ACC112 (cell line): Measurements from ENCODE around the gene SERINC5.
"Not testable (repeated sequence)": the region's sequence is repeated elsewhere in the genome, so short reads cannot be mapped to it uniquely, and the experiment has no call there.

Source experiments
- H2AFZ ChIP-seq: fragments of 200-600 bp; sonication (generic); one replicate; pipeline ENCODE4 v1.6.0; 2017; ENCODE audit warnings: antibody characterized with exemption, low read length; ENCODE audit not compliant: unreplicated experiment
- H3K27ac ChIP-seq: fragments of 200-600 bp; sonication (generic); 2 replicates; pipeline ENCODE4 v1.5.1; 2014; ENCODE audit warnings: low read depth, mild to moderate bottlenecking, antibody characterized with exemption, low read length, moderate library complexity
- H3K27me3 ChIP-seq: fragments of 200-600 bp; sonication (generic); 2 replicates; pipeline ENCODE4 v1.6.1; 2014; ENCODE audit warnings: mild to moderate bottlenecking, antibody characterized with exemption, low read length, moderate library complexity, mixed read lengths; ENCODE audit not compliant: insufficient read depth
- H3K36me3 ChIP-seq: fragments of 200-600 bp; sonication (generic); 2 replicates; pipeline ENCODE4 v1.6.1; 2016; ENCODE audit warnings: mild to moderate bottlenecking, antibody characterized with exemption, low read length, moderate library complexity, mixed read lengths; ENCODE audit not compliant: insufficient read depth
- H3K4me1 ChIP-seq: fragments of 200-600 bp; sonication (generic); one replicate; pipeline ENCODE4 v1.6.1; 2016; ENCODE audit warnings: low read length, mixed read lengths; ENCODE audit not compliant: insufficient read depth, unreplicated experiment, control insufficient read depth
- H3K4me3 ChIP-seq: fragments of 200-600 bp; sonication (generic); 2 replicates; pipeline ENCODE4 v1.5.1; 2014; ENCODE audit warnings: mild to moderate bottlenecking, low read depth, low read length
- H3K79me2 ChIP-seq: fragments of 200-600 bp; sonication (generic); one replicate; pipeline ENCODE4 v1.6.0; 2016; ENCODE audit warnings: low read length; ENCODE audit not compliant: control insufficient read depth, unreplicated experiment, insufficient read depth

Gene SERINC5

DNA sequence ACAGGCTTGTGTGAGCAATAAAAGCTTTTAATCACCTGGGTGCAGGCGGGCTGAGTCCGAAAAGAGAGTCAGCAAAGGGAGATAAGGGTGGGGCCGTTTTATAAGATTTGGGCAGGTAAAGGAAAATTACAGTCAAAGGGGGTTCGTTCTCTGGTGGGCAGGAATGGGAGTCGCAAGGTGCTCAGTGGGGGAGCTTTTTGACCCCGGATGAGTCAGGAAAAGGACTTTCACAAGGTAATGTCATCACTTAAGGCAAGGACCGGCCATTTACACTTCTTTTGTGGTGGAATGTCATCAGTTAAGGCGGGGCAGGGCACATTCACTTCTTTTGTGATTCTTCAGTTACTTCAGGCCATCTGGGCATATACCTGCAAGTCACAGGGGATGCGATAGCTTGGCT lies 70.3 kb downstream of the SERINC5 start:
- not testable (repeated sequence) for H2AFZ ChIP-seq, H3K79me2 ChIP-seq, H3K4me1 ChIP-seq, H3K27me3 ChIP-seq, H3K27ac ChIP-seq, H3K4me3 ChIP-seq, H3K36me3 ChIP-seq

- H2AFZ ChIP-seq, result no peak overlapping the region
- H3K27me3 ChIP-seq, result no peaks in the 10 kb centered on the region
- no peaks in the 10 kb centered on the region for H3K4me1 ChIP-seq
- no peaks in the 10 kb centered on the region for H3K79me2 ChIP-seq
- H3K27ac ChIP-seq, result no peak overlapping the region
- H3K4me3 ChIP-seq, result no peak overlapping the region
- no peaks in the 10 kb centered on the region for H3K36me3 ChIP-seq
Measured at GRCh38 chr5:80185095-80185494, 70.8 kb downstream of the SERINC5 start.

GRCh38 chr5:80184235-80185023 lies 71.4 kb downstream of the SERINC5 start:
- Histone ChIP-seq H3K27me3 (no peaks in the 10 kb centered on the region), H3K4me3 (no peak overlapping the region), H3K27ac (no peak overlapping the region), H2AFZ (no peak overlapping the region), H3K36me3 (no peaks in the 10 kb centered on the region), H3K4me1 (no peaks in the 10 kb centered on the region), H3K79me2 (no peaks in the 10 kb centered on the region)

- H3K4me3 ChIP-seq, H3K27ac ChIP-seq, H3K79me2 ChIP-seq, H3K27me3 ChIP-seq, H2AFZ ChIP-seq, H3K4me1 ChIP-seq, H3K36me3 ChIP-seq: not testable (repeated sequence)
Measured at GRCh38 chr5:80183728-80184234, 72.1 kb downstream of the SERINC5 start.

DNA sequence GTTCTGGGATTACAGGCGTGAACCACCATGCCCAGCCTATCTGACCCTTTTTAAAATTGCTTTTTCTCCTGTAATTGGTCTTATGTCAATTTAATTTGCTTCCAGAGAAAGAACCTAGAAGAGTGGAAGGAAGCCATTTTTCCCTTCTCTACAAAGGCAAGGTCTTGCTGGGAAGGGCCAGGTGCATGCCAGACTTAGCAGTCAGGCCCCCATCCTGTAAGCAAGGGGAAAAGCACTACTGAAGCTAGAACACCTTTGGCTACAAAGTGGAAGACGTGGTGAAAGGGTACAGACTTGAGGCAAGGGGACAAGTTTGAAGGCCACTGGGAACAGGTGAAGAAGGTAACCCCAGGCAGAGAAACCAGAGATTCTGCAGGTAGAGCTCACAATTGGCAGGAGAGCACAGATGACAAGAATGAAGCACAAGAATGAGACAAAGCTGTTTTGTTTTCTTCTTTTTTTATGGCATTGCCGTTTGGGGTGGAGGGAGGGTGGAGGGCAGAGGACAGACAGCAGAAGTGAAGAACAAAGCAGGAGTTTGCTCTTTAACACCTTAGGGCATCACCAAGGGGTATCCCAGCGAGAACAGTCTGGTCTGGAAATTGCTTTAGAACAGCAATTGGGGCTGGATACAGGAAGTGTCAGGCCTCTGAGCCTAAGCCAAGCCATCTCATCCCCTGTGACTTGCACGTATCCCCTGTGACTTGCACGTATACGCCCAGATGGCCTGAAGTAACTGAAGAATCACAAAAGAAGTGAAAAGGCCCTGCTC lies 72.9 kb downstream of the SERINC5 start:
- Histone ChIP-seq H3K4me3 (no peak overlapping the region), H2AFZ (no peak overlapping the region), H3K79me2 (no peaks in the 10 kb centered on the region), H3K27ac (no peak overlapping the region), H3K4me1 (no peaks in the 10 kb centered on the region), H3K36me3 (no peaks in the 10 kb centered on the region), H3K27me3 (no peaks in the 10 kb centered on the region)

DNA sequence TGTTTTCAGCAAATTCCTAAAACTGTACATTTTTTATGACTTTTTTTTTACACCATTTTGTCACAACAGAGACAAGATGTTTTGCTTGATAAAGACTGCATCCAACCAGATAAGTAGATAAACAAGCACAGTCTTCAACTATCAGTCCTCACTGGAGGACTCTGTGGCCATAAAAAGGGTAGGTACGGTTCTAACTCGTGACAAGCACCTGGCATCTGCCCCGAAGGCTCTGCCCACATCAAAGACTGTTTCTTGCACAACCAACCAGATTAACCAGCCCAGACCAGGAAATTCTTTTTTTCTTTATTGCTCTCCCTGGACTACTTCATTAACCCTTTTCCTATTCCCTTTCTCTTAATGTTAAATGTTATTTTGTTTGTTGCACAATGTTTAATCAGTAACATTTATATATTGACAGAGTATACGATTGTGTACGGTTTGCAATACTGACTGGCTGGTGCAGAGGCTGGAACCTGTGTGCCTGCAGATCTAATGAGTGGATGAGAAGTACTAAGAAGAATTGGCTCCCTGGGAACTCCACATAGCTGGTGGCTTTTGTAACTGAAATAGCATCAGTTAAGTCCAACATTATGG lies 74.1 kb downstream of the SERINC5 start:
- no peaks in the 10 kb centered on the region for H3K36me3 ChIP-seq
- no peak overlapping the region for H3K4me3 ChIP-seq
- no peak overlapping the region for H2AFZ ChIP-seq
- no peak overlapping the region for H3K27ac ChIP-seq
- no peaks in the 10 kb centered on the region for H3K79me2 ChIP-seq
- H3K4me1 ChIP-seq, result no peaks in the 10 kb centered on the region
- no peaks in the 10 kb centered on the region for H3K27me3 ChIP-seq

GRCh38 chr5:80177236-80177635 lies 78.6 kb downstream of the SERINC5 start:
- no peak overlapping the region for H2AFZ ChIP-seq
- H3K27me3 ChIP-seq, result no peaks in the 10 kb centered on the region
- no peaks in the 10 kb centered on the region for H3K4me1 ChIP-seq
- no peaks in the 10 kb centered on the region for H3K36me3 ChIP-seq
- no peak overlapping the region for H3K27ac ChIP-seq
- H3K4me3 ChIP-seq, result no peak overlapping the region
- no peaks in the 10 kb centered on the region for H3K79me2 ChIP-seq

- Histone ChIP-seq H2AFZ (no peak overlapping the region), H3K36me3 (no peaks in the 10 kb centered on the region), H3K27ac (no peak overlapping the region)
Measured at GRCh38 chr5:80175337-80175736, 80.5 kb downstream of the SERINC5 start.

DNA sequence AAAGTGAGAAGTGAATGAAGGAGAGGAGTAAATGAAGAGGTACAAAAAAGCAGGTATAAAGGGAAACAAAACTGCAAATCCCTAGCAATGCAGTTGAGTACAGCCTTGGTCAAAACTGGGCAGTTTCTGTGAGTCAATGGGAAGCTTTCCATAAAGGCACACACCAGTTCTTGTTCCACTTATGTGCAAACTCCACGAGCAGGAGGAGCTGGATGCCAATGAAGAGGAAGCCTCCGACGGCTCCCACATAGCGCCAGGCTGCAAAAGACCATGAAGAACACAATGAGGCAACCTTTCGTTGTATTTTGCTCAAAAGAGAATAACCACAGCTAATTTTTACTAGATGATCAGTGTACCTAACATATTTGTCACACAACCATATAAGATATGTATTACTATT lies 81.1 kb downstream of the SERINC5 start:
- no peak overlapping the region for H3K4me3 ChIP-seq
- no peak overlapping the region for H3K27ac ChIP-seq
- no peaks in the 10 kb centered on the region for H3K36me3 ChIP-seq
- no peak overlapping the region for H2AFZ ChIP-seq
- H3K4me1 ChIP-seq, result no peaks in the 10 kb centered on the region
- no peaks in the 10 kb centered on the region for H3K27me3 ChIP-seq
- no peaks in the 10 kb centered on the region for H3K79me2 ChIP-seq

More at GRCh38 chr5:80175337-80175736, 80.5 kb downstream of the SERINC5 start:
- H3K4me3 ChIP-seq, result no peak overlapping the region
- H3K27me3 ChIP-seq, result no peaks in the 10 kb centered on the region
- H3K79me2 ChIP-seq, result no peaks in the 10 kb centered on the region
- no peaks in the 10 kb centered on the region for H3K4me1 ChIP-seq

GRCh38 chr5:80172067-80172695 lies 83.7 kb downstream of the SERINC5 start:
- H3K27ac ChIP-seq, result no peak overlapping the region
- no peak overlapping the region for H3K4me3 ChIP-seq
- no peaks in the 10 kb centered on the region for H3K4me1 ChIP-seq
- H2AFZ ChIP-seq, result no peak overlapping the region
- H3K27me3 ChIP-seq, result no peaks in the 10 kb centered on the region
- H3K79me2 ChIP-seq, result no peaks in the 10 kb centered on the region
- H3K36me3 ChIP-seq, result no peaks in the 10 kb centered on the region
